GM12874 (cell line): Measurements from ENCODE around the gene PIK3IP1.

Experiments
- TF ChIP-seq, protein P1 (sequence below): IDR thresholded peaks from 2 replicates; pipeline ENCODE4 v1.5.1; 2011; ENCODE audit warnings: low read depth, mild to moderate bottlenecking, control low read depth, low read length, moderate library complexity; ENCODE audit not compliant: insufficient read depth

Gene PIK3IP1

DNA sequence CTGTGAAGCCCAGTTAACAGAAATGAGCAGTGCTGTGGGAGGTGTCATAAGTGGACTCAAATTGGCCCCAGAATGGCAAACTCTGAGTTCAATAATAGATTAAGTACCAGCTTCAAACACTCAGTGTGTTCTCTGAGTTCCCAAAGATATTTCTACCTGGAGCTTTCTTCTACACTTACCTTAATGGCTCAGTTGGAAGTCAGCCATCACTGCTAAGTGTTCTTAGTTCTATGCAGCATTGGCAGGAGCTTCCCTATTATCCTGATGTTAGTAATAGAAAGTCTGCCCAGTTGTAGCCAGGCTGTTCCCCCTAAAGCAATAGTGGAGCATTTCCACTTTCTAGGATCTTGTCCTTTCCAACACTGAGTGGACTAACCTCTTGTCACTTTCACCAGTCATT is 9.7 kb upstream of the PIK3IP1 start:
- TF ChIP-seq, protein P1, sequence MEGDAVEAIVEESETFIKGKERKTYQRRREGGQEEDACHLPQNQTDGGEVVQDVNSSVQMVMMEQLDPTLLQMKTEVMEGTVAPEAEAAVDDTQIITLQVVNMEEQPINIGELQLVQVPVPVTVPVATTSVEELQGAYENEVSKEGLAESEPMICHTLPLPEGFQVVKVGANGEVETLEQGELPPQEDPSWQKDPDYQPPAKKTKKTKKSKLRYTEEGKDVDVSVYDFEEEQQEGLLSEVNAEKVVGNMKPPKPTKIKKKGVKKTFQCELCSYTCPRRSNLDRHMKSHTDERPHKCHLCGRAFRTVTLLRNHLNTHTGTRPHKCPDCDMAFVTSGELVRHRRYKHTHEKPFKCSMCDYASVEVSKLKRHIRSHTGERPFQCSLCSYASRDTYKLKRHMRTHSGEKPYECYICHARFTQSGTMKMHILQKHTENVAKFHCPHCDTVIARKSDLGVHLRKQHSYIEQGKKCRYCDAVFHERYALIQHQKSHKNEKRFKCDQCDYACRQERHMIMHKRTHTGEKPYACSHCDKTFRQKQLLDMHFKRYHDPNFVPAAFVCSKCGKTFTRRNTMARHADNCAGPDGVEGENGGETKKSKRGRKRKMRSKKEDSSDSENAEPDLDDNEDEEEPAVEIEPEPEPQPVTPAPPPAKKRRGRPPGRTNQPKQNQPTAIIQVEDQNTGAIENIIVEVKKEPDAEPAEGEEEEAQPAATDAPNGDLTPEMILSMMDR = no peak

DNA sequence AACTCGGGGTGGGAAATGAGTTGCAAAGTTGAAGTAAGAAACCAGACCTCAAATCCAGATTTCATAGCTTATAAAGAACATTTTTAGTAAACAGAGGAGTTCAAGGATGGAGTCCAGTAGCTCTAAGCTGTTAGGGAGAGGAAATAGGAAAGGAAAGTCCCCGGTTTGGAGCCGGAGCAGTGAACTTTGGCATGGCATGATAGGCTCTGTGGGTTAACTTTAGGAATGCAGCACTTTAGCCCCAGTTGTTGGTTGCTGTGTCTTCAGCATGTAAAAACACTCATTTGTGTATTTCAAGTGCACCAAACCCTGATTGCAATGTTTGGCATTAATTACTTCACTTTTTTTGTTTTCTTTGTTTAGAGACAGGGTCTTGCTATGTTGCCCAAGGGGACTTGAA is 8.6 kb upstream of the PIK3IP1 start:
- TF ChIP-seq, protein P1 = no peak

DNA sequence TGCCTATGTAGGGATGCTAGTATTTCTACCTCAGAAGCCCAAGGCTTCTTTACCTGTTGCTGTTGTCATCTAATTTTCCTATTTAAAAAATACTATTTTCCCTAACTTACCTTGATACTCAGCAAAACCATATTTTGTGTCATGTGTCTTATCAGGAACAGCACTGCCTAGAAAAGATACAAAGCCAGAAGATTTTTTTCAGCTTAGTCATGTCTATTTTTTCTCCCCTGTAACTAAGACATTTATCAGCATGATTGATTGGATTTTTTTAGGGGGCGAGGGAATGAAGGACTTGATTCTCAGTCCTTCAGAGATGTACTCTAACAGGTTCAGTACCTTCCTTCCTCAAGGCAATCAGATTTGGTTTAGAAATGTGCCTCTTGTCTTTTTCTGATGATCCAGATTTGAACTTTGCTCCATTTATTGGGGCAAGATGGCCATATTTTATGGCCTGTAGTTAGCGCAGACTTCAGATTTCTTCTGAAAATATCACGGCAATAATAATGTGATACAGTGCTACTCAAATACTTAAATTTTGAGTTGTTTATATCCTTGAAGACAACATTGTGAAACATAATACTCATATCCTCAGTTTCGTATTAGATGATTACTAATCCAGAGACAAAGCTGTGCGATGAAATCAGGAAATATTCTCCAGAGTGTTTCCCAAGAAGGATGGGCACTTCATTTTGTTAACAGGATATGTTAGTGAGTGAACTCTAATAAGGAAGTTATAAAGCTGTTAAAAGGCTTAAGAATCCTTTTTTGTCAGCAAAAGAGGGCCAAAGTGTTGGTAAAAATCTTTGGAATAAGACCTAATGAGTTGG is 3.8 kb upstream of the PIK3IP1 start:
- TF ChIP-seq, protein P1 = no peak

DNA sequence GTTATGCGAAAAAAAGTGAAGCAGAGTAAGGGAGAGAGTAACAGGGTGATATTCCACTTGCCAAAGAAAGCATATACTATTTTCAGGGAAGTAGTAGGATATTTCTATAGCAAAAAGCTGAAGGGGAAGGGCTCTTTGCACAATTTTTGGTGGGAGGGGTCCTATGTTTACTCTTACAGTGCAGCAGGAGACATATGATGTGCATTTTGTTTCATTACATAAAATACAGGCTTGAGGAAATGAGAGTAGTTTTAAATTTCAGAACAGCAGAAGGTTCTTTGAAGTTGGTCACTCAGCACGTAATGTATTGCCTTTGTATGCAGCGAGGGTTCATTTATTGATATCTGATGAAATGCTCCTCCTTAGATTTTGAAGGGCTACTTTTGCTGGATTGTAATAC is 3.1 kb upstream of the PIK3IP1 start:
- TF ChIP-seq, protein P1 = no peak

DNA sequence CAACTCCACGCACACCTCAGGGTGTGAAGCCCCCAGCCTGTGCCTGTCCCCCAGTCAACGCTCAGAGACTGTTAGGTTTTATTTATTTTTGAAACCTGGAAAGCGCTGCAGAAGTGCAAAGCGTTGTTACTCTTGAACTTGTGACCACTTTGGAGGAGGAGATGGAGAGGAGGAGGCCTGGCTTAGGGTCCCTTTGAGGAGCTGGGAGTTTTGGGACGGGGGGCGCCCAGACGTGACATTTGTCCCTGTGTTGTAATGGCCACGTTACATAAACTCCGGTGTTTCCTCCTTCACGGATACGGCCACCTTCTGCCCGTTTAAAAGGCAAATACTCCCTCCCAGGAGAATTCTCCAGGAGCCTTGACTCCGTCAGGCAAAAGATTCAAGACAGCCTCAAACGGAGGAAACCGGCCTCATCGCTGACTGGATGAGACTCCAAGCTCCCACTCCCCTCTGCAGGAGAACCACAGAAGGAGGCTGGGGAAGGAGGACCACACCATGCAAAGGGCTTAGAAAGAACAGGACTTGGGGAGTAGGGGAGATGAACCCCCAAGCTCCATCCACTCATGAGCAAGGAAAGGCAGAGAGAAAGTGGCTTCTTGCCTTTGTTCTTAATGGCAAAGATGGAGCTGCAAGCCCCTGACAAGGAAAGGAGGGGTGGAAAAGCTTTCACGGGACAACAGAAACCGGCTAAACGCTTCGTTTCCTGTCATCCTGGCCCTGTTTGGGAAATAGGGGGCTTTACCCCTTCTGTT is 630 bp downstream of the PIK3IP1 start:
- TF ChIP-seq, protein P1 = no peak

DNA sequence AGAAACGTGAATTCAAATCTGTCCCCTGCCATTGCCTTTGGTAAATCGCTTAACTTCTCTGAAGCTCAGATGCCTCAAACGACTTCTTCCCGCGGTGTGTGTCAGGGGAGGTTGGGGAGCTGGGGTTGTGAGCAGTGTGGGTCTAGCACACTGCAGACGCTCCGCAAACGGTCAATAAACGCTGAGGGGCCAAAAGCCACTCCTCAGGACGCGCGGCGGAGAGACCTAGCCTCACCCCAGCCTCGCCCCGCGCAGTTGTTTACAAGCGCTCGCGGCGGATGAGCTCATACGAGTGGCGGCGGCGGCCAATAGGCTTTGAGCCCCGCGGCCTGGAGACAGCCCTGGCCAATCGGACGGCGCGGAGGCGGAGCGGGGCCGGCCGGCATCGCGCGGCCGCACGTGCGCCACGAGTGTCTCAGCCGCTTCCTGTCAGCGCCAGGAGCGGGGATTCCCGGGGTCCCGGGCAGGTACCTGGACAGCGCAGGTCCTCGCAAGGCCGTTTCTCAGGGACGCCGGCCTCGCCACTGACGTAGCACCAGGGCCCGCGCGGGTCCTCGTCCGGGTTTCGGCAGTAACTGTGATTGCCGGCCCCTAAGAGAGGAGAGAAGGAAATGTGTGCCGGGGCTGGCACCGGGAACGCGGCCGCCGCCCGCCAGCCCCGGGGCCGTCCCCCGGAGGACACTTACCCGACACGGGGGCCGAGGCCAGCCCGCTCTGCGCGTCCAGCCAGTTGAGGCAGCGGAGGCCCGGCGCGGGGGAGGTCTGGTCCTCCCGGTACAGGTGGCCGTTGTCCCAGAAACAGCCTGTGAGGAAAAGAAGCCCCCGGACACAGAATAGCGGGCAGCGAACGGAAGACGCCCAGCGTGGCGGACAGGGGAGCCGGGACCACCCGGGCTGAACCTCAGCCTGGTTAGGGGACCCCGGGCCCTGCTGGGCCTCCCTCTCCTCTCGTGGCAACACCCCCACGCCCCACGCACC is 1.5 kb downstream of the PIK3IP1 start:
- TF ChIP-seq, protein P1 = no peak
